Mesenchymal stem cell (in vitro differentiated cells and primary cell): Measurements from ENCODE around the gene MED12L.
A peak's percentile ranks its signal among the peaks of the same experiment; 100 is the strongest.

Experiments
- DNase-seq: peaks from one replicate; pipeline ENCODE4 v3.0.0-alpha.2; 2013
- H2AFZ ChIP-seq: one replicate; pipeline ENCODE4 v1.6.1; 2013; ENCODE audit warnings: low read depth, mild to moderate bottlenecking, control low read depth, inconsistent platforms, low read length, moderate library complexity
- H2AK5ac ChIP-seq: 2 replicates; pipeline ENCODE4 v1.6.1; 2013; ENCODE audit warnings: low read length, moderate library complexity, mild to moderate bottlenecking, inconsistent platforms; ENCODE audit not compliant: severe bottlenecking
- H2BK120ac ChIP-seq: one replicate; pipeline ENCODE4 v1.6.1; 2013; ENCODE audit warnings: low read depth, mild to moderate bottlenecking, inconsistent platforms, low read length, moderate library complexity
- H2BK12ac ChIP-seq, 2 experiments: one replicate each; pipeline ENCODE4 v1.6.1; 2013; ENCODE audit warnings: inconsistent platforms in 2 of 2, low read length in 2 of 2, mild to moderate bottlenecking in 2 of 2, moderate library complexity in 2 of 2, control low read depth in 1 of 2
- H2BK15ac ChIP-seq: one replicate; pipeline ENCODE4 v1.6.1; 2013; ENCODE audit warnings: mild to moderate bottlenecking, low read depth, inconsistent platforms; ENCODE audit not compliant: poor library complexity, severe bottlenecking
- H2BK5ac ChIP-seq: 2 replicates; pipeline ENCODE4 v1.6.1; 2013; ENCODE audit warnings: low read depth, mild to moderate bottlenecking, low read length, control low read depth, inconsistent platforms; ENCODE audit not compliant: poor library complexity, severe bottlenecking
- H3K14ac ChIP-seq, 2 experiments: one replicate each; pipeline ENCODE4 v1.6.1; 2013; ENCODE audit warnings: inconsistent platforms in 2 of 2, low read length in 2 of 2, control low read depth in 1 of 2, mild to moderate bottlenecking in 1 of 2, moderate library complexity in 1 of 2
- H3K18ac ChIP-seq, 2 experiments: one replicate each; pipeline ENCODE4 v1.6.1; 2013; ENCODE audit warnings: inconsistent platforms in 2 of 2, low read length in 2 of 2, control low read depth in 1 of 2, low read depth in 1 of 2, mild to moderate bottlenecking in 1 of 2
- H3K23ac ChIP-seq, 2 experiments: one replicate each; pipeline ENCODE4 v1.6.1; 2013; ENCODE audit warnings: inconsistent platforms in 2 of 2, low read length in 2 of 2, mild to moderate bottlenecking in 2 of 2, moderate library complexity in 2 of 2, control low read depth in 1 of 2
- H3K27ac ChIP-seq: 2 replicates; pipeline ENCODE4 v1.5.1; 2013; ENCODE audit warnings: mild to moderate bottlenecking, moderate library complexity, low read length, control low read depth, inconsistent platforms; ENCODE audit not compliant: poor library complexity, severe bottlenecking
- H3K27me3 ChIP-seq, 2 experiments: 2 replicates each; pipeline versions ENCODE4 v1.6.1 to v1.7.0; 2013; ENCODE audit warnings: low read length in 2 of 2, mild to moderate bottlenecking in 2 of 2, moderate library complexity in 2 of 2, control low read depth in 1 of 2, inconsistent platforms in 1 of 2; ENCODE audit not compliant: control insufficient read depth in 1 of 2, insufficient read depth in 1 of 2
- H3K36me3 ChIP-seq, 2 experiments: 2 replicates each; pipeline versions ENCODE4 v1.6.1 to v1.7.0; 2013; ENCODE audit warnings: low read length in 2 of 2, control low read depth in 1 of 2, inconsistent platforms in 1 of 2, low read depth in 1 of 2, mild to moderate bottlenecking in 1 of 2; ENCODE audit not compliant: insufficient read depth in 2 of 2, control insufficient read depth in 1 of 2
- H3K4ac ChIP-seq, 2 experiments: one replicate each; pipeline ENCODE4 v1.6.1; 2013; ENCODE audit warnings: inconsistent platforms in 2 of 2, low read length in 2 of 2, mild to moderate bottlenecking in 2 of 2, moderate library complexity in 2 of 2, control low read depth in 1 of 2, low read depth in 1 of 2
- H3K4me1 ChIP-seq: 2 replicates; pipeline ENCODE4 v1.6.1; 2013; ENCODE audit warnings: low read depth, low read length, control low read depth; ENCODE audit not compliant: control insufficient read depth, insufficient read depth
- H3K4me2 ChIP-seq: 2 replicates; pipeline ENCODE4 v1.6.1; 2013; ENCODE audit warnings: low read length, mild to moderate bottlenecking, inconsistent platforms; ENCODE audit not compliant: poor library complexity, severe bottlenecking
- H3K4me3 ChIP-seq, 2 experiments: 2 replicates each; pipeline versions ENCODE4 v1.5.1 to v1.7.0; 2013; ENCODE audit warnings: low read length in 2 of 2, mild to moderate bottlenecking in 2 of 2, control low read depth in 1 of 2, low read depth in 1 of 2; ENCODE audit not compliant: insufficient read depth in 1 of 2
- H3K79me1 ChIP-seq: replicated peaks from 2 replicates; pipeline ENCODE4 v1.6.1; 2013; ENCODE audit warnings: mild to moderate bottlenecking, control low read depth, low read length, inconsistent platforms; ENCODE audit not compliant: poor library complexity, severe bottlenecking
- H3K9ac ChIP-seq: 2 replicates; pipeline ENCODE4 v1.7.0; 2013; ENCODE audit warnings: mild to moderate bottlenecking, low read length, moderate library complexity
- H3K9me3 ChIP-seq: 2 replicates; pipeline ENCODE4 v1.7.0; 2013; ENCODE audit warnings: mild to moderate bottlenecking, low read length; ENCODE audit not compliant: control insufficient read depth
- H4K8ac ChIP-seq: one replicate; pipeline ENCODE4 v1.6.1; 2013; ENCODE audit warnings: inconsistent platforms, mild to moderate bottlenecking, low read length, moderate library complexity
- H4K91ac ChIP-seq: one replicate; pipeline ENCODE4 v1.6.1; 2013; ENCODE audit warnings: mild to moderate bottlenecking, low read length, inconsistent platforms
- WGBS: methylation state at CpG from one replicate; pipeline ENCODE4 v1.1.7; 2013; ENCODE audit warnings: mixed read lengths; 5-methylcytosine and 5-hydroxymethylcytosine counted together

Gene MED12L

GRCh38 chr3:151439652-151440125, 354.2 kb downstream of the MED12L start:
- Histone ChIP-seq H3K18ac (no peak overlapping the region), H2AK5ac (no peak overlapping the region), H3K36me3 (peaks cover 0 to 3% of the 10 kb centered on the region in 2 experiments), H3K79me1 (no peaks in the 10 kb centered on the region), H3K9me3 (no peaks in the 10 kb centered on the region), H4K91ac (no peak overlapping the region), H2BK5ac (no peak overlapping the region), H2BK12ac (no peak overlapping the region), H3K4me2 (no peak overlapping the region), H3K27me3 (peaks cover 0 to 23% of the 10 kb centered on the region in 2 experiments), H4K8ac (no peak overlapping the region), H3K14ac (no peak overlapping the region), H3K4me1 (peaks cover 2% of the 10 kb centered on the region), H3K23ac (no peak overlapping the region), H2AFZ (no peak overlapping the region), H3K9ac (no peak overlapping the region), H2BK15ac (peak overlapping the region; percentile 28), H3K4ac (no peak overlapping the region), H2BK120ac (no peak overlapping the region), H3K27ac (no peak overlapping the region), H3K4me3 (no peak overlapping the region)
- DNase-seq = peak; percentile 78
- WGBS = 43% methylated on average over 2 of the region's 3 CpGs

- Histone ChIP-seq H3K27ac (no peak overlapping the region), H2BK120ac (no peak overlapping the region), H3K4ac (no peak overlapping the region), H3K18ac (no peak overlapping the region), H3K4me2 (no peak overlapping the region), H3K4me1 (no peaks in the 10 kb centered on the region), H3K36me3 (peaks cover 0 to 3% of the 10 kb centered on the region in 2 experiments), H3K14ac (no peak overlapping the region), H3K23ac (no peak overlapping the region), H2AK5ac (no peak overlapping the region), H4K8ac (no peak overlapping the region), H2BK15ac (no peak overlapping the region), H3K4me3 (no peak overlapping the region), H3K9ac (no peak overlapping the region), H2AFZ (no peak overlapping the region), H2BK5ac (no peak overlapping the region), H3K9me3 (peaks cover 6% of the 10 kb centered on the region), H3K79me1 (no peaks in the 10 kb centered on the region), H3K27me3 (peaks cover 0 to 27% of the 10 kb centered on the region in 2 experiments), H2BK12ac (no peak overlapping the region), H4K91ac (no peak overlapping the region)
- WGBS = 73% methylated on average over 1 of the region's 1 CpG
- no peak for DNase-seq
Observed at GRCh38 chr3:151440940-151441339, 355.5 kb downstream of the MED12L start.

- Histone ChIP-seq H3K79me1 (no peaks in the 10 kb centered on the region), H2BK12ac (no peak overlapping the region), H3K18ac (no peak overlapping the region), H3K9ac (no peak overlapping the region), H4K8ac (no peak overlapping the region), H3K27ac (no peak overlapping the region), H2AK5ac (no peak overlapping the region), H3K9me3 (peaks cover 31% of the 10 kb centered on the region), H2BK15ac (no peak overlapping the region), H3K23ac (no peak overlapping the region), H3K4me1 (no peaks in the 10 kb centered on the region), H3K4me3 (no peak overlapping the region), H3K14ac (no peak overlapping the region), H3K36me3 (no peaks in the 10 kb centered on the region), H2BK5ac (no peak overlapping the region), H2BK120ac (no peak overlapping the region), H3K4ac (no peak overlapping the region), H4K91ac (no peak overlapping the region), H3K4me2 (no peak overlapping the region), H3K27me3 (peaks cover 0 to 42% of the 10 kb centered on the region in 2 experiments), H2AFZ (no peak overlapping the region)
- 90% methylated on average over 5 of the region's 7 CpGs for WGBS
- no peak for DNase-seq
Observed at GRCh38 chr3:151443583-151443982, 358.1 kb downstream of the MED12L start.

GRCh38 chr3:151445273-151446001, 360.0 kb downstream of the MED12L start:
- Histone ChIP-seq H3K4ac (no peak overlapping the region), H2BK120ac (no peak overlapping the region), H3K18ac (no peak overlapping the region), H3K4me2 (no peak overlapping the region), H2BK12ac (no peak overlapping the region), H2AFZ (no peak overlapping the region), H3K4me3 (no peak overlapping the region), H3K27ac (no peak overlapping the region), H4K91ac (no peak overlapping the region), H2BK5ac (no peak overlapping the region), H3K23ac (no peak overlapping the region), H3K4me1 (no peaks in the 10 kb centered on the region), H3K36me3 (no peaks in the 10 kb centered on the region), H3K9ac (no peak overlapping the region), H3K14ac (no peak overlapping the region), H4K8ac (no peak overlapping the region), H3K9me3 (peaks cover 35% of the 10 kb centered on the region), H3K79me1 (no peaks in the 10 kb centered on the region), H2BK15ac (no peak overlapping the region), H2AK5ac (no peak overlapping the region), H3K27me3 (peaks cover 0 to 44% of the 10 kb centered on the region in 2 experiments)
- DNase-seq = peak; percentile 43
- WGBS = 79% methylated on average over 5 of the region's 5 CpGs
